CD4-positive, alpha-beta memory T cell (primary cell): Measurements from ENCODE around the gene LKAAEAR1. TPM values are rescaled to one million over a fixed set of nuclear protein-coding genes. Genes with fewer than 3 reads are reported as not detected.
"Not testable (repeated sequence)": the region's sequence is repeated elsewhere in the genome, so short reads cannot be mapped to it uniquely, and the experiment has no call there.

Experiments
- CTCF ChIA-PET: fragments of 350-600 bp; sonication (Branson Sonifier 250); formaldehyde crosslinking; loops from one replicate; lab custom pipeline; 2021; ENCODE audit warnings: inconsistent platforms; ENCODE audit not compliant: partially characterized antibody; lab: Charles Lee
- POLR2A ChIA-PET: fragments of 350-600 bp; sonication (Branson Sonifier 250); formaldehyde crosslinking; loops from one replicate; lab custom pipeline; 2021; ENCODE audit not compliant: partially characterized antibody; lab: Charles Lee
- DNase-seq, 5 donors: peaks; one replicate each; pipeline versions ENCODE4 v3.0.0 to v3.0.0-alpha.2; 2020 to 2022; ENCODE audit warnings: mixed read lengths in 1 of 5
- H3K27ac ChIP-seq: one replicate; pipeline ENCODE4 v1.7.0; 2013; ENCODE audit warnings: low read depth, low read length
- H3K27me3 ChIP-seq: 2 replicates; pipeline ENCODE4 v1.7.0; 2013; ENCODE audit warnings: mild to moderate bottlenecking, low read length, moderate library complexity; ENCODE audit not compliant: insufficient read depth
- H3K36me3 ChIP-seq: 2 replicates; pipeline ENCODE4 v1.7.0; 2013; ENCODE audit warnings: mild to moderate bottlenecking, low read length, moderate library complexity; ENCODE audit not compliant: insufficient read depth
- H3K4me1 ChIP-seq: 2 replicates; pipeline ENCODE4 v1.7.0; 2013; ENCODE audit warnings: mild to moderate bottlenecking, low read length, moderate library complexity; ENCODE audit not compliant: insufficient read depth
- H3K4me3 ChIP-seq, 2 donors: one replicate each; pipeline ENCODE4 v1.7.0; 2013; ENCODE audit warnings: low read length in 2 of 2, mild to moderate bottlenecking in 1 of 2
- H3K9me3 ChIP-seq, 2 donors: one replicate each; pipeline ENCODE4 v1.7.0; 2013; ENCODE audit warnings: low read length in 2 of 2, control low read depth in 1 of 2; ENCODE audit not compliant: control insufficient read depth in 1 of 2
- H3K27ac Mint-ChIP-seq, 7 donors: one replicate each; pipeline ENCODE4 v1.8.0; 2020 to 2021; ENCODE audit warnings: mixed read lengths in 7 of 7, mild to moderate bottlenecking in 6 of 7, inconsistent platforms in 3 of 7, moderate library complexity in 3 of 7
- H3K27me3 Mint-ChIP-seq, 2 donors: one replicate each; pipeline ENCODE4 v1.8.0; 2020 to 2021; ENCODE audit warnings: mixed read lengths in 2 of 2
- H3K36me3 Mint-ChIP-seq, 2 donors: one replicate each; pipeline ENCODE4 v1.8.0; 2020 to 2021; ENCODE audit warnings: mixed read lengths in 2 of 2, inconsistent platforms in 1 of 2, mild to moderate bottlenecking in 1 of 2
- H3K4me1 Mint-ChIP-seq, 4 donors: one replicate each; pipeline ENCODE4 v1.8.0; 2020 to 2021; ENCODE audit warnings: mixed read lengths in 4 of 4, mild to moderate bottlenecking in 1 of 4
- H3K4me3 Mint-ChIP-seq, 8 donors: one replicate each; pipeline ENCODE4 v1.8.0; 2020 to 2021; ENCODE audit warnings: mixed read lengths in 8 of 8, mild to moderate bottlenecking in 7 of 8, moderate library complexity in 6 of 8, inconsistent platforms in 3 of 8
- H3K9me3 Mint-ChIP-seq, 8 donors: one replicate each; pipeline ENCODE4 v1.8.0; 2020 to 2021; ENCODE audit warnings: mixed read lengths in 8 of 8, mild to moderate bottlenecking in 5 of 8, inconsistent platforms in 3 of 8, moderate library complexity in 1 of 8
- intact Hi-C: fragments of 100-400 bp; cut with micrococcal nuclease; formaldehyde crosslinking; loops from one replicate; pipeline ENCODE4 v1.15.1; 2023
- polyA plus RNA-seq, 2 donors: library from polyadenylated mRNA; unstranded; fragments of 300-500 nt; fragmentation: Illumina TruSeq; gene quantifications; one replicate each; pipeline ENCODE4 v1.2.3, GENCODE V29; 2021
- total RNA-seq, 2 experiments: library from RNA; stranded (reverse); gene quantifications; one replicate each; pipeline ENCODE4 v1.2.3, GENCODE V29; 2021

LKAAEAR1 gene
- total and polyA plus RNA-seq, 4 experiments from 2014 or later: 0.30 to 0.63 (median 0.39) TPM; not detected in 1

- POLR2A ChIA-PET, H3K9me3 ChIP-seq, CTCF ChIA-PET, H3K4me3 ChIP-seq, DNase-seq, H3K27me3 ChIP-seq, intact Hi-C loops, H3K36me3 Mint-ChIP-seq, H3K4me1 ChIP-seq, H3K27me3 Mint-ChIP-seq, H3K27ac Mint-ChIP-seq, H3K36me3 ChIP-seq, H3K27ac ChIP-seq, H3K4me3 Mint-ChIP-seq: not testable (repeated sequence)
- peaks cover 6 to 15% (median 8%) of the 10 kb centered on the region in 4 donors for H3K4me1 Mint-ChIP-seq
- peaks cover 0 to 14% (median 3%) of the 10 kb centered on the region in 8 donors for H3K9me3 Mint-ChIP-seq
Measured at GRCh38 chr20:64088586-64088985, 4.4 kb upstream of the LKAAEAR1 start.

GRCh38 chr20:64087226-64087825 is 3.1 kb upstream of the LKAAEAR1 start:
- H3K27ac ChIP-seq, H3K4me3 Mint-ChIP-seq, H3K36me3 ChIP-seq, POLR2A ChIA-PET, H3K36me3 Mint-ChIP-seq, intact Hi-C loops, H3K27ac Mint-ChIP-seq, H3K4me3 ChIP-seq, DNase-seq, H3K9me3 ChIP-seq, H3K27me3 Mint-ChIP-seq, H3K27me3 ChIP-seq: not testable (repeated sequence)
- peaks cover 17% of the 10 kb centered on the region for H3K4me1 ChIP-seq
- CTCF ChIA-PET: interaction anchor here (1.2 kb wide), 1 partner anchor 33 kb away, joined by 3 read pairs; no protein-coding TSS in a partner anchor
- Mint-ChIP-seq H3K9me3 (peaks cover 0 to 14% (median 3%) of the 10 kb centered on the region in 8 donors), H3K4me1 (peaks cover 8 to 19% (median 12%) of the 10 kb centered on the region in 4 donors)

GRCh38 chr20:64086801-64087200 is 2.6 kb upstream of the LKAAEAR1 start:
- H3K27me3 Mint-ChIP-seq: no peaks in the 10 kb centered on the region
- POLR2A ChIA-PET: no interaction called here
- peaks cover 7 to 22% (median 14%) of the 10 kb centered on the region in 4 donors for H3K4me1 Mint-ChIP-seq
- H3K27ac ChIP-seq: no peak overlapping the region
- peak overlapping the region in 1 of 8 donors; percentile 25 for H3K4me3 Mint-ChIP-seq
- no peaks in the 10 kb centered on the region for H3K36me3 ChIP-seq
- H3K9me3 Mint-ChIP-seq: peaks cover 0 to 14% (median 3%) of the 10 kb centered on the region in 8 donors
- H3K27me3 ChIP-seq: no peaks in the 10 kb centered on the region
- no peak overlapping the region for H3K4me3 ChIP-seq
- intact Hi-C loops: no loop called here
- H3K9me3 ChIP-seq: no peaks in the 10 kb centered on the region
- H3K36me3 Mint-ChIP-seq: no peaks in the 10 kb centered on the region
- no peak for DNase-seq
- H3K27ac Mint-ChIP-seq: no peak overlapping the region
- CTCF ChIA-PET: interaction anchor here (0.9 to 1.2 kb wide), 2 partner anchors 14 to 34 kb away, joined by 3 read pairs; no protein-coding TSS in a partner anchor
- H3K4me1 ChIP-seq: peaks cover 21% of the 10 kb centered on the region

- H3K4me3 ChIP-seq: no peak overlapping the region
Measured at GRCh38 chr20:64084685-64085152, 521 bp upstream of the LKAAEAR1 start.

GRCh38 chr20:64083378-64083803 is 807 bp downstream of the LKAAEAR1 start:
- Histone ChIP-seq H3K4me3 (peak overlapping the region; percentile 29 to 51), H3K9me3 (no peaks in the 10 kb centered on the region), H3K27ac (no peak overlapping the region), H3K36me3 (no peaks in the 10 kb centered on the region), H3K4me1 (peaks cover 26% of the 10 kb centered on the region), H3K27me3 (no peaks in the 10 kb centered on the region)
- Mint-ChIP-seq H3K4me3 (peak overlapping the region; percentile 68 to 81 (median 76)), H3K27ac (peak overlapping the region in 3 of 7 donors; percentile 35 to 89 (median 74)), H3K27me3 (no peaks in the 10 kb centered on the region), H3K4me1 (peaks cover 11 to 44% (median 27%) of the 10 kb centered on the region in 4 donors), H3K36me3 (peaks cover 0 to 3% of the 10 kb centered on the region in 2 donors), H3K9me3 (peaks cover 0 to 14% (median 3%) of the 10 kb centered on the region in 8 donors)
- CTCF ChIA-PET: interaction anchor here (0.9 to 5.2 kb wide), 9 partner anchors 10 to 179 kb away, joined by 3 to 73 read pairs (median 4); partner anchors contain the start of gene PRPF6
- POLR2A ChIA-PET: interaction anchor here (1.2 to 1.9 kb wide), 8 partner anchors 11 to 173 kb away, joined by 3 to 13 read pairs (median 6); partner anchors contain the start of genes PRPF6 and TCEA2
- peak; percentile 50 to 64 (median 60) for DNase-seq
- intact Hi-C loops: loop anchor here (1.0 kb wide), 2 partner anchors 37 to 44 kb away; no protein-coding TSS in a partner anchor

More at GRCh38 chr20:64084685-64085152, 521 bp upstream of the LKAAEAR1 start:
- Mint-ChIP-seq H3K36me3 (no peaks in the 10 kb centered on the region), H3K4me1 (peaks cover 11 to 39% (median 25%) of the 10 kb centered on the region in 4 donors), H3K27ac (peak overlapping the region in 3 of 7 donors; percentile 45 to 52 (median 52)), H3K4me3 (peak overlapping the region in 7 of 8 donors; percentile 84 to 93 (median 85)), H3K27me3 (no peaks in the 10 kb centered on the region), H3K9me3 (peaks cover 0 to 14% (median 3%) of the 10 kb centered on the region in 8 donors)
- intact Hi-C loops: no loop called here
- Histone ChIP-seq H3K9me3 (no peaks in the 10 kb centered on the region), H3K4me1 (peaks cover 26% of the 10 kb centered on the region), H3K27ac (peak overlapping the region; percentile 9), H3K27me3 (no peaks in the 10 kb centered on the region), H3K36me3 (no peaks in the 10 kb centered on the region)
- DNase-seq: no peak
- CTCF ChIA-PET: interaction anchor here (1.0 to 5.2 kb wide), 6 partner anchors 15 to 104 kb away, joined by 3 to 73 read pairs (median 7); partner anchors contain the start of gene PRPF6
- POLR2A ChIA-PET: interaction anchor here (0.9 to 1.9 kb wide), 4 partner anchors 13 to 26 kb away, joined by 3 to 7 read pairs (median 6); partner anchors contain the start of gene TCEA2

- H3K9me3 Mint-ChIP-seq: peaks cover 0 to 11% (median 0%) of the 10 kb centered on the region in 8 donors
- H3K36me3 Mint-ChIP-seq: peaks cover 0 to 5% of the 10 kb centered on the region in 2 donors
- peak in 1 of 5 donors; percentile 26 for DNase-seq
- H3K4me3 ChIP-seq: peak overlapping the region in 1 of 2 donors; percentile 29
- no peaks in the 10 kb centered on the region for H3K9me3 ChIP-seq
- peak overlapping the region; percentile 68 to 81 (median 76) for H3K4me3 Mint-ChIP-seq
- ChIA-PET POLR2A (interaction anchor here (0.5 to 1.9 kb wide), 8 partner anchors 14 to 192 kb away, joined by 3 to 13 read pairs (median 4); partner anchors contain the start of gene PRPF6), CTCF (interaction anchor here (1.1 to 5.2 kb wide), 7 partner anchors 10 to 102 kb away, joined by 3 to 73 read pairs (median 6); partner anchors contain the start of gene PRPF6)
- H3K27me3 Mint-ChIP-seq: no peaks in the 10 kb centered on the region
- no peak overlapping the region for H3K27ac ChIP-seq
- no peaks in the 10 kb centered on the region for H3K36me3 ChIP-seq
- peaks cover 26% of the 10 kb centered on the region for H3K4me1 ChIP-seq
- H3K4me1 Mint-ChIP-seq: peaks cover 11 to 46% (median 27%) of the 10 kb centered on the region in 4 donors
- H3K27me3 ChIP-seq: no peaks in the 10 kb centered on the region
- peak overlapping the region in 2 of 7 donors; percentile 35 to 89 for H3K27ac Mint-ChIP-seq
- intact Hi-C loops: loop anchor here (1.0 kb wide), 2 partner anchors 37 to 44 kb away; no protein-coding TSS in a partner anchor
Measured at GRCh38 chr20:64082820-64083377, 1.3 kb downstream of the LKAAEAR1 start.
